Ectodermal cell (in vitro differentiated cells): ENCODE measurements around the gene CILP.
"Not testable (repeated sequence)": the region's sequence is repeated elsewhere in the genome, so short reads cannot be mapped to it uniquely, and the experiment has no call there.

Source experiments
- H3K27ac ChIP-seq: 2 replicates; pipeline ENCODE4 v1.7.0; 2013; ENCODE audit warnings: mild to moderate bottlenecking, low read depth, low read length; ENCODE audit not compliant: insufficient read depth, poor library complexity, severe bottlenecking
- H3K27me3 ChIP-seq: 2 replicates; pipeline ENCODE4 v1.7.0; 2013; ENCODE audit warnings: mild to moderate bottlenecking, low read length; ENCODE audit not compliant: insufficient read depth, control insufficient read depth, poor library complexity, severe bottlenecking
- H3K36me3 ChIP-seq: one replicate; pipeline ENCODE4 v1.7.0; 2013; ENCODE audit warnings: low read length; ENCODE audit not compliant: control insufficient read depth, insufficient read depth
- H3K4me1 ChIP-seq: one replicate; pipeline ENCODE4 v1.7.0; 2013; ENCODE audit warnings: low read length; ENCODE audit not compliant: control insufficient read depth, insufficient read depth
- H3K4me3 ChIP-seq: 2 replicates; pipeline ENCODE4 v1.7.0; 2013; ENCODE audit warnings: low read depth, low read length, control low read depth; ENCODE audit not compliant: insufficient read depth
- H3K9me3 ChIP-seq: 2 replicates; pipeline ENCODE4 v1.7.0; 2013; ENCODE audit warnings: mild to moderate bottlenecking, low read length, moderate library complexity; ENCODE audit not compliant: control insufficient read depth
- WGBS, 2 experiments: methylation state at CpG; one replicate each; pipeline ENCODE4 v1.1.7; 2013; ENCODE audit warnings: missing lambda C conversion rate in 2 of 2; 5-methylcytosine and 5-hydroxymethylcytosine counted together

CILP gene

DNA sequence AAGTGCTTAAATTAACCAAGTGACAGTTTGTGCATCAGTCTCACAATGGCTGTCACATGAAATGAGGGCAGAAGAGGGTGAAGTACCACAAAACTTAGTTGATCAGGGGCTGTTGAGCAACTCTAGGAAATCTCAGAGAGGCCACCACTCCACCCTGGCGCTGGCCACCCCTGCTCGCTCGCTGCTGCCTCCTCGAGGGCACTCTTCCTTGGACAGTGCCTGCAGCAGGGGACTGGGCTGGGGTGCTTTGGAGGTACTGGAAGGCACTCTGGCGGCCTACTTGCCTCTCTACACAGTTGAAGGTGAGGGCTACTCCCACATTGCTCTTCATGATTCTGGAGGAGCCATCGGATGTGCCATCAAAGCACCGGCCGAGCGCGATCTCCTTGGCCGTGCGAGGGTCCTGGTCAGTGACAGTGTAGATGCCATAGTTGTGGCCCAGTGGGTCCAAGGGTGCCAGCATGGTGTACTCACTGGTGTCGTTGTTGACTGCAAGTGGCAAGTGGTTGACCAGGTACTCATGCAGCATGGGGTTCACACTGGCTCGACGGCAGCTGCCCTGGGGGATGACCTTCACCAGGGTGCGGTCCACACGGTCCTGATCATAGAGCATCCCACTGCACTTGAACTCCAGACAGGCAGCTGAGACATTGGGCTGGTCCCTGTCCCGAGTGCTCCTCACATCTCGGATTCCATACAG, 14.5 kb downstream of the CILP start:
- Histone ChIP-seq H3K9me3 (no peaks in the 10 kb centered on the region), H3K4me3 (no peak overlapping the region), H3K4me1 (no peaks in the 10 kb centered on the region), H3K27me3 (no peaks in the 10 kb centered on the region), H3K27ac (no peak overlapping the region), H3K36me3 (no peaks in the 10 kb centered on the region)
- 94 to 96% methylated on average over 19 of the region's 19 CpGs for WGBS, 2 experiments

- Histone ChIP-seq H3K4me3 (no peak overlapping the region), H3K9me3 (no peaks in the 10 kb centered on the region), H3K27ac (no peak overlapping the region), H3K36me3 (no peaks in the 10 kb centered on the region), H3K4me1 (no peaks in the 10 kb centered on the region), H3K27me3 (no peaks in the 10 kb centered on the region)
- WGBS, 2 experiments, result 92% methylated on average over 5 of the region's 5 CpGs
Measured at GRCh38 chr15:65195548-65195923, 15.7 kb downstream of the CILP start.

GRCh38 chr15:65194826-65195547, 16.3 kb downstream of the CILP start:
- 68 to 70% methylated on average over 5 to 6 of the region's 7 CpGs for WGBS, 2 experiments
- H3K9me3 ChIP-seq, result no peaks in the 10 kb centered on the region

DNA sequence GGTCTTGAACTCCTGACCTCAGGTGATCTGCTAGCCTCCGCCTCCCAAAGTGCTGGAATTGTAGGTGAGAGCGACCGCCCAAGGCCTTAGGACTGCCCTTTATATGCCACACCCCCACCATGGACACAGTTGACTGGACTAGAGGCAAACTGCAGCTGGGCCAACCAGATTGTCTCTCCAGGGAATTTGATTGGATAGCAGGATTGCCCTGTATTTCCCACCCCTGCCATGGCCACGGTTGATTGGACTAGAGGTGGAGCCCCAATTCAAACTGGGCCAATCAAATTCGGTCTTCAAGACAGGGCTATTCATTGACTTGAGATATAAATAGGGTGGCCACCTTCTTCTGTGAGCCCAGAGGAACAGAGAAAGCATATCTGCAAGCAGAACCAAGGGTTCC, 19.3 kb downstream of the CILP start:
- H3K9me3 ChIP-seq, result no peaks in the 10 kb centered on the region
- no peaks in the 10 kb centered on the region for H3K4me1 ChIP-seq
- 95 to 96% methylated on average over 5 of the region's 5 CpGs for WGBS, 2 experiments
- H3K27me3 ChIP-seq, result no peaks in the 10 kb centered on the region
- no peaks in the 10 kb centered on the region for H3K36me3 ChIP-seq
- H3K27ac ChIP-seq, result no peak overlapping the region
- H3K4me3 ChIP-seq, result no peak overlapping the region

More at GRCh38 chr15:65194826-65195547, 16.3 kb downstream of the CILP start:
- no peaks in the 10 kb centered on the region for H3K36me3 ChIP-seq
- no peaks in the 10 kb centered on the region for H3K4me1 ChIP-seq
- no peak overlapping the region for H3K27ac ChIP-seq
- H3K27me3 ChIP-seq, result no peaks in the 10 kb centered on the region
- no peak overlapping the region for H3K4me3 ChIP-seq

DNA sequence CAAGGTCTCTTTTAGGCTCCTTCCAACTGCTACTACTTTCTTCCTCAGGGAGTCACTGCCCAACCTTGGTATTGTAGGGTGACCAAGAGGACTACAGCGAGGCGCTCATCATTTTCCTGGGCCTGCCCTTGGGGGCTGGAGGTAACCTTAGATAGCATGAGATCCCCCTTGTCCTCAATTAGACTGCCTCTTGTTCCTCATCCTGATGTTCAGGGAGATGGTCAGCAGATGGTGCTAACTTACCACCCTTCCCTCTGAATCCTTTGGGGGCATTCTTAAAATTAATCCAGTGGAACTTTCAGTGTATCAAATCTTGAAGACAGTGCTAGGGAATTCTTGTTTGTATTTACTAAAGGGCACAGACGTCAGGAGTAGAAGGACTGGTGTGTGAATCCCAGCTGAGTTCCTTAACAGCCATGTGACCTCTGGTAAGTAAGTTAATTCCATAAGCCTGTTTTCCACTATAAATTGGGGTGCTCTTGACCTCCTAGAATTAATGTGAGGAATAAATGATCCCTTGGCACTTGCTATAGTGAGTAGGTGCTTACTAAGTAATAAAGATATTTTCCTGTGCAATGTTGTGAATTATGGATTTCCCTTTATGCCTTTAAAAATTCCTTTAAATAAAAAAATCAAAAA, 22.1 kb downstream of the CILP start:
- no peak overlapping the region for H3K27ac ChIP-seq
- WGBS, 2 experiments, result 21 to 26% methylated on average over 3 of the region's 3 CpGs
- H3K4me3 ChIP-seq, result no peak overlapping the region
- no peaks in the 10 kb centered on the region for H3K36me3 ChIP-seq
- H3K27me3 ChIP-seq, result no peaks in the 10 kb centered on the region
- no peaks in the 10 kb centered on the region for H3K9me3 ChIP-seq
- H3K4me1 ChIP-seq, result no peaks in the 10 kb centered on the region

- not testable (repeated sequence) for H3K4me3 ChIP-seq, H3K27ac ChIP-seq, H3K4me1 ChIP-seq, H3K27me3 ChIP-seq, H3K36me3 ChIP-seq, H3K9me3 ChIP-seq
- 85 to 90% methylated on average over 9 of the region's 9 CpGs for WGBS, 2 experiments
Measured at GRCh38 chr15:65188472-65188871, 22.8 kb downstream of the CILP start.

DNA sequence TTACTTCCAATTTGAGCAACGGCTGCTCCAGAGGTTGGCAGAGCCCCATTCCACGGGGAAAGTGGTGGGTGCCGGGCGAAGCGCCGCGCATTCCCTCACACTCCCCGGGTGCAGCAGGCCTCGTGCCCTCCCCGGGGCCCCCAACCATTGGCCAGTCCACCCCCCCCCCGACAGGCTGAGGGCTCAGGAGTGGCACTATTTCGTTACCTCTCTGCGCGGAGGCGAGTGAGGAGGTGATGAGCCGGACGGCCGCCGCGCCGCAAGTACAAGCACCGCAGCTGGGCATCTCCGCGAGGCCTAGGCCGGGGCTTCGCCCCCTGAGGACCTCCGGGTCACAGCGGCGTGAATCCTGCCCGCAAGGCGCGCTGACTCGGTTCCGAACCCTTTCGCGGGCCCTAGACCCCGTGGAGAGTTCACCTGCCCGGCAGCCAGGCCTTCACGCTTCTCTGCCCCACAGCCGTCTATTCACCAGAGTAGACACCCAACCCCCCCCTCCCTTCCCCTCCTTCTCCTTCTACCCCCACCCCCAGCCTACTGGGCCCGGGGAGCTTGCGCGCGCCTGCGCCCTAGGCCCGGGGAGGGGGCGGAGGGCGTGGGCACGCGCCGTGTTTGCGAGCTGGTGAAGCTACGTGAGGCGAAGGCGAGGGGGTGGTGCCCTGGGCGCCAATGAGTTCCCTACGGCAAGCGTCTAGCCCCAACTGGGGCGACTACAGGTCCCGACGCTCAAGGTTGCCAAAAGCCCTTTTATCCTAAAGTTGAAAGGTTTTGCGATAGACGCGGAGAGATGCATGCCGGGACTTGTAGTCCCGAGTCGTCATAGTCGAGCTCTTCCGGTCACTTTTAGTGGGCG, 26.2 kb downstream of the CILP start, which contains the start of gene CLPX:
TSS of gene CLPX (minus strand) at position 475 of the 850 bp plus-strand sequence. CDS start at position 286, 189 bp downstream.
- Histone ChIP-seq H3K27me3 (no peaks in the 10 kb centered on the region), H3K36me3 (no peaks in the 10 kb centered on the region), H3K27ac (peak within 1 kb of the TSS; percentile 74), H3K9me3 (no peaks in the 10 kb centered on the region), H3K4me1 (no peaks in the 10 kb centered on the region), H3K4me3 (peak within 1 kb of the TSS; percentile 82)
- WGBS, 2 experiments, result 0% methylated on average over 70 of the region's 70 CpGs

DNA sequence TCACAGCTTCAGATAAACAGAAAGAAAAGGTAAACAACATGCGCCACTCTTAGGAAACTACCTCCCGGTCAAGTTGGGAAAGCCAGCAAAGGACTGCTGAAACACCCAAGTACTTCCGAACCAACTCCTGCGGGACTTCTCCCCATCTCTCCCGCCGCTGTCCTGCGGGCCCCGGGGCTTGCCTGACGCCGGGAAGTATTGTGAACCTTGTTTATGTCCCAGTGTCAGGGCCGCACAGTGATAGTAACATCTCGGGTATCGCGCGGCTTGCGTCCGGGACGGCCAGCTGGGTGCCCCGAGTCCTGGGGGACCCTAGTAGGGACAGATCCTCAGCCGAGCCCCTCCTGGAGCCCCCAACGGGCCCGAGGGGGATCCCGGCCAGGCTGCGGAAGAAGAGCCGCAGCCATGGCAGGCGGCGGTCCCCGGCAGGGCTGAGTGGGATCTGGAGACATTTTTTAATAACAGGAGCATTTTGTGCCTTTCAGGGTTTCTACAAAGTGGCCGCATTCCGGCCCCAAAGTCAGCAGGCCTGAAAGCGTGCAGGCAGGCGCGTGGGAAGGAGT, 26.9 kb downstream of the CILP start:
- Histone ChIP-seq H3K9me3 (no peaks in the 10 kb centered on the region), H3K36me3 (no peaks in the 10 kb centered on the region), H3K4me3 (peak overlapping the region; percentile 82), H3K27ac (peak overlapping the region; percentile 45), H3K27me3 (no peaks in the 10 kb centered on the region), H3K4me1 (no peaks in the 10 kb centered on the region)
- WGBS, 2 experiments, result 1% methylated on average over 33 of the region's 33 CpGs

- Histone ChIP-seq H3K9me3 (no peaks in the 10 kb centered on the region), H3K4me3 (peak overlapping the region; percentile 82), H3K27ac (no peak overlapping the region), H3K27me3 (no peaks in the 10 kb centered on the region), H3K36me3 (no peaks in the 10 kb centered on the region), H3K4me1 (no peaks in the 10 kb centered on the region)
- WGBS, 2 experiments, result 46 to 83% methylated on average over 2 to 3 of the region's 4 CpGs
Measured at GRCh38 chr15:65183865-65184159, 27.5 kb downstream of the CILP start.
